K562 (cell line): ENCODE data around the gene NFE2. TPM values are rescaled to one million over a fixed set of nuclear protein-coding genes. Genes with fewer than 3 reads are reported as not detected.

Source experiments
- CEBPB ChIP-seq: fragments of 450-650 bp; IDR thresholded peaks from 2 replicates; pipeline ENCODE4 v1.6.1; 2016; ENCODE audit warnings: missing genetic modification characterization, missing compliant biosample characterization
- CREB1 ChIP-seq, 2 experiments: sonication (generic) in 1 of 2; formaldehyde crosslinking in 1 of 2; IDR thresholded peaks; 2 replicates each; pipeline versions ENCODE4 v1.6.1 to v1.8.0; 2012 to 2022; ENCODE audit warnings: inconsistent platforms in 1 of 2, mild to moderate bottlenecking in 1 of 2, missing genetic modification reagents in 1 of 2, moderate library complexity in 1 of 2
- ERF ChIP-seq: fragments of 450-650 bp; formaldehyde crosslinking; IDR thresholded peaks from 2 replicates; pipeline ENCODE4 v1.4.0; 2020; ENCODE audit warnings: mild to moderate bottlenecking, mixed read lengths
- GABPB1 ChIP-seq: sonication (generic); formaldehyde crosslinking; IDR thresholded peaks from 2 replicates; pipeline ENCODE4 v1.8.0; 2022; ENCODE audit warnings: mild to moderate bottlenecking, missing genetic modification reagents
- HCFC1 ChIP-seq: IDR thresholded peaks from 2 replicates; pipeline ENCODE4 v1.6.1; 2012; ENCODE audit warnings: low read depth, low read length, improper control_type of control experiment
- JUND ChIP-seq, 2 experiments: IDR thresholded peaks; 2 replicates in 1 of 2; 3 replicates in 1 of 2; pipeline ENCODE4 v1.6.1; 2011; ENCODE audit warnings: borderline replicate concordance in 2 of 2, low read depth in 2 of 2, low read length in 2 of 2, improper control_type of control experiment in 1 of 2, missing biosample characterization in 1 of 2, missing genetic modification characterization in 1 of 2, missing genetic modification reagents in 1 of 2
- NCOR1 ChIP-seq: fragments of 450-650 bp; IDR thresholded peaks from 2 replicates; pipeline ENCODE4 v1.6.1; 2016; ENCODE audit warnings: mild to moderate bottlenecking, moderate library complexity
- TRIM28 ChIP-seq: fragments of 450-650 bp; IDR thresholded peaks from 2 replicates; pipeline ENCODE4 v1.6.1; 2017
- ZNF232 ChIP-seq: sonication (generic); formaldehyde crosslinking; IDR thresholded peaks from 2 replicates; pipeline ENCODE4 v1.8.0; 2022; ENCODE audit warnings: mild to moderate bottlenecking, missing genetic modification reagents
- polyA plus RNA-seq, 8 experiments: library from polyadenylated mRNA; depleted of rRNA in 4 of 8; stranded (reverse) in 5 of 8; unstranded in 3 of 8; fragments of >200 nt; fragmentation: Nextera tagmentation in 2 of 8; fragmentation: Illumina TruSeq in 1 of 8; extraction: Ambion mirVana in 2 of 8; extraction: Trizol in 1 of 8; gene quantifications; 2 replicates each; pipeline versions ENCODE4 v1.2.1 to v1.2.3, GENCODE V29; 2011 to 2014; ENCODE audit warnings: inconsistent platforms in 1 of 8, missing spikeins in 1 of 8
- total RNA-seq, 7 experiments: library from RNA; depleted of rRNA in 6 of 7; stranded (reverse); fragments of >200 nt in 6 of 7; fragmentation: Illumina TruSeq in 2 of 7; extraction: Trizol in 2 of 7; gene quantifications; 2 replicates each; pipeline versions ENCODE4 v1.2.1 to v1.2.3, GENCODE V29; 2011 to 2021; ENCODE audit warnings: low replicate concordance in 1 of 7
- TF ChIP-seq, protein P1 (sequence below), 2 experiments: fragments of 450-650 bp; IDR thresholded peaks; 2 replicates each; pipeline ENCODE4 v1.6.1; 2018; ENCODE audit warnings: mild to moderate bottlenecking in 2 of 2, low read depth in 1 of 2; ENCODE audit not compliant: partially characterized antibody in 2 of 2
- TF ChIP-seq, protein P2 (sequence below), 2 experiments: fragments of 150-350 bp in 1 of 2; IDR thresholded peaks; 2 replicates each; pipeline ENCODE4 v1.6.1; 2012 to 2016; ENCODE audit warnings: low read depth in 2 of 2, low read length in 2 of 2, mild to moderate bottlenecking in 1 of 2, moderate library complexity in 1 of 2
- TF ChIP-seq, protein P3 (sequence below): IDR thresholded peaks from 2 replicates; pipeline ENCODE4 v1.6.1; 2012; ENCODE audit warnings: low read depth, low read length, improper control_type of control experiment, borderline replicate concordance
- TF ChIP-seq, protein P4 (sequence below): fragments of 250-450 bp; sonication (Bioruptor Pico); IDR thresholded peaks from 2 replicates; pipeline ENCODE4 v1.9.0; 2021; ENCODE audit warnings: mild to moderate bottlenecking, inconsistent platforms

Gene NFE2
- total and polyA plus RNA-seq, 9 of the 15 experiments (the other 6 are each of a cell fraction or from before 2014, with no cell fraction given) = 12.3 to 282 (median 208) TPM

DNA sequence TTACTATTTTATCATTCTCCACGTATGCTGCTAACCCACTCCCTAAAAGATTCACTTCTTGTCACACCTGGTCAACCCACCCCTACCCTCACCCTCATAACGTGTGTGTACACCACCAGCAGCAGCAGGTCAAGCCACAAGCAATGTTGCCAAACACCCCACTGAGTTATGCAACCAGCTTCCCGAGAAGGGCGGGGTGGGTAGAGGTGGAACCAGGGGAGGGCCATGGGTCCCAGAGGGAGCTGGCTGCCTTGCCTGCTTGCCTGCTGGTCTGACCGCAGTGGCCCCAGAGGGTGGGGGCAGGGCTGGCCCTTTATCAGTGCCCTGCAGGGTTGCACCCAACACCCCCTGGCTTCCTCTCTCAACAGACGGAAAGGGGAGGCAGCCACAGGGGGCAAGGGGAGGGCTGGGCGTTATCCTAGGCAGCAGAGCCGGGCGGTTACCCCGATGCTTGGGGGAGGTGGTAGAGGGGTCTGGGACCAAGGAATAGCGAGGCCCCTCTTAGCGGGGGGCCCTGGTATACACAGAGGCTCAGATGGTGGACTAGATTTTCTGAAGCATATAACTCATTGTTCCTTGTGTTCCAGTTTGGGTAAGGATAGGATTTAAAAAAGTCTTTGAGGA, 3.5 kb upstream of the NFE2 start (continued):
- TF ChIP-seq, protein P1, sequence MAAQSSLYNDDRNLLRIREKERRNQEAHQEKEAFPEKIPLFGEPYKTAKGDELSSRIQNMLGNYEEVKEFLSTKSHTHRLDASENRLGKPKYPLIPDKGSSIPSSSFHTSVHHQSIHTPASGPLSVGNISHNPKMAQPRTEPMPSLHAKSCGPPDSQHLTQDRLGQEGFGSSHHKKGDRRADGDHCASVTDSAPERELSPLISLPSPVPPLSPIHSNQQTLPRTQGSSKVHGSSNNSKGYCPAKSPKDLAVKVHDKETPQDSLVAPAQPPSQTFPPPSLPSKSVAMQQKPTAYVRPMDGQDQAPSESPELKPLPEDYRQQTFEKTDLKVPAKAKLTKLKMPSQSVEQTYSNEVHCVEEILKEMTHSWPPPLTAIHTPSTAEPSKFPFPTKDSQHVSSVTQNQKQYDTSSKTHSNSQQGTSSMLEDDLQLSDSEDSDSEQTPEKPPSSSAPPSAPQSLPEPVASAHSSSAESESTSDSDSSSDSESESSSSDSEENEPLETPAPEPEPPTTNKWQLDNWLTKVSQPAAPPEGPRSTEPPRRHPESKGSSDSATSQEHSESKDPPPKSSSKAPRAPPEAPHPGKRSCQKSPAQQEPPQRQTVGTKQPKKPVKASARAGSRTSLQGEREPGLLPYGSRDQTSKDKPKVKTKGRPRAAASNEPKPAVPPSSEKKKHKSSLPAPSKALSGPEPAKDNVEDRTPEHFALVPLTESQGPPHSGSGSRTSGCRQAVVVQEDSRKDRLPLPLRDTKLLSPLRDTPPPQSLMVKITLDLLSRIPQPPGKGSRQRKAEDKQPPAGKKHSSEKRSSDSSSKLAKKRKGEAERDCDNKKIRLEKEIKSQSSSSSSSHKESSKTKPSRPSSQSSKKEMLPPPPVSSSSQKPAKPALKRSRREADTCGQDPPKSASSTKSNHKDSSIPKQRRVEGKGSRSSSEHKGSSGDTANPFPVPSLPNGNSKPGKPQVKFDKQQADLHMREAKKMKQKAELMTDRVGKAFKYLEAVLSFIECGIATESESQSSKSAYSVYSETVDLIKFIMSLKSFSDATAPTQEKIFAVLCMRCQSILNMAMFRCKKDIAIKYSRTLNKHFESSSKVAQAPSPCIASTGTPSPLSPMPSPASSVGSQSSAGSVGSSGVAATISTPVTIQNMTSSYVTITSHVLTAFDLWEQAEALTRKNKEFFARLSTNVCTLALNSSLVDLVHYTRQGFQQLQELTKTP (IDR thresholded peaks at IDR 0.05; ENCODE audit: low read depth in 1 of 2, partially characterized antibody in 2 of 2) = peak; percentile 45 to 87
- peak; percentile 72 for TF ChIP-seq JUND (IDR thresholded peaks at IDR 0.05; ENCODE audit: borderline replicate concordance, low read depth, low read length)
- peak; percentile 83; the same call in 1 of the 3 replicates for TF ChIP-seq JUND (tag; IDR thresholded peaks at IDR 0.05; ENCODE audit: borderline replicate concordance, low read depth, low read length)
- peak; percentile 56 for TF ChIP-seq HCFC1
- TF ChIP-seq ERF (CRISPR knock-in tag) = peak; percentile 69; the same call in 1 of the 2 replicates
- TF ChIP-seq CREB1 (IDR thresholded peaks at IDR 0.05) = peak; percentile 79
- TF ChIP-seq CREB1 (CRISPR knock-in tag; IDR thresholded peaks at IDR 0.05) = peak; percentile 23; the same call in 1 of the 2 replicates
- TF ChIP-seq ZNF232 (CRISPR knock-in tag) = no peak
- TF ChIP-seq NCOR1 = no peak
- TF ChIP-seq GABPB1 (CRISPR knock-in tag) = peak; percentile 72; the same call in 1 of the 2 replicates
- TF ChIP-seq, protein P2, sequence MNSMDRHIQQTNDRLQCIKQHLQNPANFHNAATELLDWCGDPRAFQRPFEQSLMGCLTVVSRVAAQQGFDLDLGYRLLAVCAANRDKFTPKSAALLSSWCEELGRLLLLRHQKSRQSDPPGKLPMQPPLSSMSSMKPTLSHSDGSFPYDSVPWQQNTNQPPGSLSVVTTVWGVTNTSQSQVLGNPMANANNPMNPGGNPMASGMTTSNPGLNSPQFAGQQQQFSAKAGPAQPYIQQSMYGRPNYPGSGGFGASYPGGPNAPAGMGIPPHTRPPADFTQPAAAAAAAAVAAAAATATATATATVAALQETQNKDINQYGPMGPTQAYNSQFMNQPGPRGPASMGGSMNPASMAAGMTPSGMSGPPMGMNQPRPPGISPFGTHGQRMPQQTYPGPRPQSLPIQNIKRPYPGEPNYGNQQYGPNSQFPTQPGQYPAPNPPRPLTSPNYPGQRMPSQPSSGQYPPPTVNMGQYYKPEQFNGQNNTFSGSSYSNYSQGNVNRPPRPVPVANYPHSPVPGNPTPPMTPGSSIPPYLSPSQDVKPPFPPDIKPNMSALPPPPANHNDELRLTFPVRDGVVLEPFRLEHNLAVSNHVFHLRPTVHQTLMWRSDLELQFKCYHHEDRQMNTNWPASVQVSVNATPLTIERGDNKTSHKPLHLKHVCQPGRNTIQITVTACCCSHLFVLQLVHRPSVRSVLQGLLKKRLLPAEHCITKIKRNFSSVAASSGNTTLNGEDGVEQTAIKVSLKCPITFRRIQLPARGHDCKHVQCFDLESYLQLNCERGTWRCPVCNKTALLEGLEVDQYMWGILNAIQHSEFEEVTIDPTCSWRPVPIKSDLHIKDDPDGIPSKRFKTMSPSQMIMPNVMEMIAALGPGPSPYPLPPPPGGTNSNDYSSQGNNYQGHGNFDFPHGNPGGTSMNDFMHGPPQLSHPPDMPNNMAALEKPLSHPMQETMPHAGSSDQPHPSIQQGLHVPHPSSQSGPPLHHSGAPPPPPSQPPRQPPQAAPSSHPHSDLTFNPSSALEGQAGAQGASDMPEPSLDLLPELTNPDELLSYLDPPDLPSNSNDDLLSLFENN (IDR thresholded peaks at IDR 0.05; ENCODE audit: low read depth in 2 of 2, low read length in 2 of 2) = peak in 1 of 2 experiments; percentile 98; a peak in 2 of 4 replicates
- TF ChIP-seq, protein P3, sequence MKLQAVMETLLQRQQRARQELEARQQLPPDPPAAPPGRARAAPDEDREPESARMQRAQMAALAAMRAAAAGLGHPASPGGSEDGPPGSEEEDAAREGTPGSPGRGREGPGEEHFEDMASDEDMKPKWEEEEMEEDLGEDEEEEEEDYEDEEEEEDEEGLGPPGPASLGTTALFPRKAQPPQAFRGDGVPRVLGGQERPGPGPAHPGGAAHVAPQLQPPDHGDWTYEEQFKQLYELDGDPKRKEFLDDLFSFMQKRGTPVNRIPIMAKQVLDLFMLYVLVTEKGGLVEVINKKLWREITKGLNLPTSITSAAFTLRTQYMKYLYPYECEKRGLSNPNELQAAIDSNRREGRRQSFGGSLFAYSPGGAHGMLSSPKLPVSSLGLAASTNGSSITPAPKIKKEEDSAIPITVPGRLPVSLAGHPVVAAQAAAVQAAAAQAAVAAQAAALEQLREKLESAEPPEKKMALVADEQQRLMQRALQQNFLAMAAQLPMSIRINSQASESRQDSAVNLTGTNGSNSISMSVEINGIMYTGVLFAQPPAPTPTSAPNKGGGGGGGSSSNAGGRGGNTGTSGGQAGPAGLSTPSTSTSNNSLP = peak; percentile 27; the same call in 1 of the 2 replicates
- TF ChIP-seq, protein P4, sequence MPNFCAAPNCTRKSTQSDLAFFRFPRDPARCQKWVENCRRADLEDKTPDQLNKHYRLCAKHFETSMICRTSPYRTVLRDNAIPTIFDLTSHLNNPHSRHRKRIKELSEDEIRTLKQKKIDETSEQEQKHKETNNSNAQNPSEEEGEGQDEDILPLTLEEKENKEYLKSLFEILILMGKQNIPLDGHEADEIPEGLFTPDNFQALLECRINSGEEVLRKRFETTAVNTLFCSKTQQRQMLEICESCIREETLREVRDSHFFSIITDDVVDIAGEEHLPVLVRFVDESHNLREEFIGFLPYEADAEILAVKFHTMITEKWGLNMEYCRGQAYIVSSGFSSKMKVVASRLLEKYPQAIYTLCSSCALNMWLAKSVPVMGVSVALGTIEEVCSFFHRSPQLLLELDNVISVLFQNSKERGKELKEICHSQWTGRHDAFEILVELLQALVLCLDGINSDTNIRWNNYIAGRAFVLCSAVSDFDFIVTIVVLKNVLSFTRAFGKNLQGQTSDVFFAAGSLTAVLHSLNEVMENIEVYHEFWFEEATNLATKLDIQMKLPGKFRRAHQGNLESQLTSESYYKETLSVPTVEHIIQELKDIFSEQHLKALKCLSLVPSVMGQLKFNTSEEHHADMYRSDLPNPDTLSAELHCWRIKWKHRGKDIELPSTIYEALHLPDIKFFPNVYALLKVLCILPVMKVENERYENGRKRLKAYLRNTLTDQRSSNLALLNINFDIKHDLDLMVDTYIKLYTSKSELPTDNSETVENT (CRISPR knock-in tag) = 0 out of 2 replicates have a peak, but pooled peaks have one; percentile 5
- TF ChIP-seq TRIM28 = peak; percentile 49; the same call in 1 of the 2 replicates
- TF ChIP-seq CEBPB (tag) = peak; percentile 100
